Activated T-cell treated with anti-CD3 and anti-CD28 coated beads for 1 hour (primary cell): Measurements from ENCODE around the gene FBN1.

ENCODE experiments used
- DNase-seq: peaks from one replicate; pipeline ENCODE4 v3.0.0-alpha.2; 2020; ENCODE audit warnings: low read depth

Gene FBN1

GRCh38 chr15:48645558-48646330 is at the start of gene FBN1:
Gene FBN1 (minus strand): TSS chr15:48645709. CDS start chr15:48644769, 940 bp downstream.
- DNase-seq, result no peak

GRCh38 chr15:48693484-48693883 is 48.0 kb upstream of the FBN1 start:
- no peak for DNase-seq

- DNase-seq, result no peak
Measured at GRCh38 chr15:48688493-48688892, 43.0 kb upstream of the FBN1 start.

- DNase-seq, result no peak
Measured at GRCh38 chr15:48683991-48684765, 38.7 kb upstream of the FBN1 start.

- DNase-seq, result no peak
Measured at GRCh38 chr15:48682942-48683651, 37.6 kb upstream of the FBN1 start.

- DNase-seq, result no peak
Measured at GRCh38 chr15:48681353-48681752, 35.8 kb upstream of the FBN1 start.

- no peak for DNase-seq
Measured at GRCh38 chr15:48680841-48681240, 35.3 kb upstream of the FBN1 start.

- no peak for DNase-seq
Measured at GRCh38 chr15:48679952-48680351, 34.4 kb upstream of the FBN1 start.

GRCh38 chr15:48678851-48679250 is 33.3 kb upstream of the FBN1 start:
- DNase-seq, result no peak

- DNase-seq, result no peak
Measured at GRCh38 chr15:48677821-48678220, 32.3 kb upstream of the FBN1 start.

- DNase-seq, result no peak
Measured at GRCh38 chr15:48675436-48675835, 29.9 kb upstream of the FBN1 start.

GRCh38 chr15:48674876-48675275 is 29.4 kb upstream of the FBN1 start:
- DNase-seq, result no peak

GRCh38 chr15:48672206-48672605 is 26.7 kb upstream of the FBN1 start:
- no peak for DNase-seq

- DNase-seq, result no peak
Measured at GRCh38 chr15:48671103-48672022, 25.9 kb upstream of the FBN1 start.

- DNase-seq, result no peak
Measured at GRCh38 chr15:48667701-48668100, 22.2 kb upstream of the FBN1 start.

- DNase-seq, result no peak
Measured at GRCh38 chr15:48664436-48664835, 18.9 kb upstream of the FBN1 start.

GRCh38 chr15:48657950-48658591 is 12.6 kb upstream of the FBN1 start:
- DNase-seq, result no peak

- no peak for DNase-seq
Measured at GRCh38 chr15:48654801-48655200, 9.3 kb upstream of the FBN1 start.

GRCh38 chr15:48653913-48654670 is 8.6 kb upstream of the FBN1 start:
- DNase-seq, result no peak

GRCh38 chr15:48653216-48653615 is 7.7 kb upstream of the FBN1 start:
- DNase-seq, result no peak
